SK-N-SH (cell line): ENCODE results near the gene SPIN1. TPM values are rescaled to one million over a fixed set of nuclear protein-coding genes. Genes with fewer than 3 reads are reported as not detected.

Source experiments
- CTCF ChIA-PET: fragments of 300-600, 350-600 bp; formaldehyde crosslinking; extraction: SDS; loops from one replicate; lab custom pipeline; 2021; lab: Yijun Ruan, JAX
- POLR2A ChIA-PET: fragments of 350-600 bp; sonication (Branson Sonifier 250); formaldehyde crosslinking; extraction: SDS; loops from one replicate; lab custom pipeline; 2020; ENCODE audit warnings: antibody characterized with exemption, inconsistent platforms; lab: Yijun Ruan, JAX
- DNase-seq: peaks from one replicate; pipeline ENCODE4 v3.0.0; 2012
- H2AFZ ChIP-seq: fragments of 200-600 bp; sonication (generic); 2 replicates; pipeline ENCODE4 v1.8.1; 2016; ENCODE audit warnings: antibody characterized with exemption, mild to moderate bottlenecking, low read depth
- H3F3A ChIP-seq: fragments of 200-600 bp; sonication (generic); replicated peaks from 2 replicates; pipeline ENCODE3; 2016; ENCODE audit warnings: antibody characterized with exemption, mild to moderate bottlenecking; ENCODE audit not compliant: insufficient read depth
- H3K27ac ChIP-seq, 2 experiments: fragments of 200-500 bp in 1 of 2; fragments of 200-600 bp in 1 of 2; sonication (Bioruptor generic) in 1 of 2; sonication (generic), shearing (Covaris generic) in 1 of 2; 2 replicates each; pipeline versions ENCODE4 v1.5.1 to v1.6.1; 2014 to 2016; ENCODE audit warnings: low read depth in 2 of 2, inconsistent platforms in 1 of 2, low read length in 1 of 2, mild to moderate bottlenecking in 1 of 2, mixed read lengths in 1 of 2
- H3K27me3 ChIP-seq: fragments of 200-600 bp; sonication (generic), shearing (Covaris generic); 2 replicates; pipeline ENCODE4 v1.6.1; 2016; ENCODE audit warnings: mixed run types; ENCODE audit not compliant: insufficient read depth
- H3K36me3 ChIP-seq, 2 experiments: fragments of 200-500 bp in 1 of 2; fragments of 200-600 bp in 1 of 2; sonication (Bioruptor generic) in 1 of 2; sonication (generic) in 1 of 2; replicated peaks in 1 of 2; 2 replicates each; pipeline versions ENCODE3 to v1.5.1; 2014 to 2016; ENCODE audit warnings: low read length in 1 of 2, mild to moderate bottlenecking in 1 of 2; ENCODE audit not compliant: insufficient read depth in 2 of 2, control insufficient read depth in 1 of 2
- H3K4me1 ChIP-seq, 2 experiments: fragments of 200-500 bp in 1 of 2; fragments of 200-600 bp in 1 of 2; sonication (Bioruptor generic) in 1 of 2; sonication (generic), shearing (Covaris generic) in 1 of 2; 2 replicates each; pipeline versions ENCODE4 v1.5.1 to v1.6.1; 2014 to 2016; ENCODE audit warnings: low read depth in 1 of 2, low read length in 1 of 2, mixed run types in 1 of 2; ENCODE audit not compliant: insufficient read depth in 2 of 2, control insufficient read depth in 1 of 2
- H3K4me2 ChIP-seq: fragments of 200-600 bp; sonication (generic), shearing (Covaris generic); 2 replicates; pipeline ENCODE4 v1.6.1; 2017; ENCODE audit warnings: mixed run types
- H3K4me3 ChIP-seq, 2 experiments: fragments of 200-500 bp in 1 of 2; fragments of 200-600 bp in 1 of 2; sonication (Bioruptor generic) in 1 of 2; sonication (generic), shearing (Covaris generic) in 1 of 2; 2 replicates each; pipeline versions ENCODE4 v1.5.1 to v1.8.1; 2014 to 2016; ENCODE audit warnings: low read depth in 2 of 2, inconsistent platforms in 1 of 2, low read length in 1 of 2, mild to moderate bottlenecking in 1 of 2, mixed read lengths in 1 of 2, moderate library complexity in 1 of 2
- H3K79me2 ChIP-seq: fragments of 200-600 bp; sonication (generic); 2 replicates; pipeline ENCODE4 v1.8.1; 2017; ENCODE audit warnings: mild to moderate bottlenecking; ENCODE audit not compliant: insufficient read depth
- H3K9ac ChIP-seq: fragments of 200-600 bp; sonication (generic); 2 replicates; pipeline ENCODE4 v1.6.1; 2017; ENCODE audit warnings: mixed run types
- H3K9me2 ChIP-seq: fragments of 200-600 bp; sonication (generic); 2 replicates; pipeline ENCODE4 v1.6.1; 2017; ENCODE audit warnings: mixed run types
- H3K9me3 ChIP-seq: fragments of 200-600 bp; sonication (generic); 2 replicates; pipeline ENCODE4 v1.6.1; 2017; ENCODE audit warnings: mixed run types, mild to moderate bottlenecking, moderate library complexity
- H4K20me1 ChIP-seq: fragments of 200-600 bp; sonication (generic); 2 replicates; pipeline ENCODE4 v1.6.1; 2017; ENCODE audit warnings: mild to moderate bottlenecking, mixed run types; ENCODE audit not compliant: insufficient read depth
- CTCF ChIP-seq: fragments of 200-600 bp; sonication (generic); IDR thresholded peaks from 2 replicates; pipeline ENCODE4 v1.6.1; 2017; ENCODE audit warnings: antibody characterized with exemption, mild to moderate bottlenecking, moderate library complexity
- ELF1 ChIP-seq: IDR thresholded peaks from 2 replicates; pipeline ENCODE4 v1.4.0; 2012
- EP300 ChIP-seq, 2 experiments: IDR thresholded peaks; 2 replicates each; pipeline versions ENCODE4 v1.4.0 to v1.6.1; 2012; ENCODE audit warnings: borderline replicate concordance in 1 of 2, low read depth in 1 of 2, low read length in 1 of 2
- FOXJ3 ChIP-seq: sonication (generic); formaldehyde crosslinking; IDR thresholded peaks from 2 replicates; pipeline ENCODE4 v1.5.1; 2020; ENCODE audit warnings: mild to moderate bottlenecking, missing genetic modification reagents
- FOXM1 ChIP-seq: IDR thresholded peaks from 2 replicates; pipeline ENCODE4 v1.4.0; 2012; ENCODE audit warnings: low read depth, mild to moderate bottlenecking
- GABPA ChIP-seq: IDR thresholded peaks from 2 replicates; pipeline ENCODE4 v1.4.0; 2012; ENCODE audit warnings: low read depth, mild to moderate bottlenecking
- GATA2 ChIP-seq: sonication (generic); formaldehyde crosslinking; IDR thresholded peaks from 2 replicates; pipeline ENCODE4 v1.5.0; 2020; ENCODE audit warnings: mild to moderate bottlenecking, missing genetic modification reagents
- JUND ChIP-seq: IDR thresholded peaks from 2 replicates; pipeline ENCODE4 v1.4.0; 2012
- MAX ChIP-seq: IDR thresholded peaks from 2 replicates; pipeline ENCODE4 v1.4.0; 2012; ENCODE audit warnings: low read depth
- MXI1 ChIP-seq: IDR thresholded peaks from 2 replicates; pipeline ENCODE4 v1.6.1; 2012; ENCODE audit warnings: mild to moderate bottlenecking, low read depth, low read length, improper control_type of control experiment
- PBX3 ChIP-seq: IDR thresholded peaks from 2 replicates; pipeline ENCODE4; 2012
- POLR2AphosphoS5 ChIP-seq: IDR thresholded peaks from 2 replicates; pipeline ENCODE4 v1.6.1; 2012; ENCODE audit warnings: low read depth, low read length
- RFX5 ChIP-seq: IDR thresholded peaks from 2 replicates; pipeline ENCODE4 v1.6.1; 2012; ENCODE audit warnings: mild to moderate bottlenecking, improper control_type of control experiment, low read length
- SIN3A ChIP-seq: IDR thresholded peaks from 2 replicates; pipeline ENCODE4 v1.6.1; 2012; ENCODE audit warnings: low read depth, mild to moderate bottlenecking, low read length, moderate library complexity, borderline replicate concordance
- SMC3 ChIP-seq: IDR thresholded peaks from 2 replicates; pipeline ENCODE4 v1.6.1; 2012; ENCODE audit warnings: low read depth, low read length, improper control_type of control experiment
- TAF1 ChIP-seq: IDR thresholded peaks from 2 replicates; pipeline ENCODE4 v1.6.1; 2012; ENCODE audit warnings: low read depth, mild to moderate bottlenecking, low read length, moderate library complexity, borderline replicate concordance
- TEAD4 ChIP-seq: IDR thresholded peaks from 2 replicates; pipeline ENCODE4 v1.4.0; 2012; ENCODE audit warnings: mild to moderate bottlenecking, borderline replicate concordance; ENCODE audit not compliant: insufficient read depth
- USF2 ChIP-seq: fragments of 150-350 bp; IDR thresholded peaks from 2 replicates; pipeline ENCODE4 v1.6.1; 2017; ENCODE audit warnings: antibody characterized with exemption, low read length, low read depth, borderline replicate concordance
- YY1 ChIP-seq: IDR thresholded peaks from 2 replicates; pipeline ENCODE4 v1.4.0; 2012; ENCODE audit warnings: low read depth, mild to moderate bottlenecking
- WGBS: methylation state at CpG from one replicate; pipeline ENCODE4 v1.1.6; 2017; ENCODE audit warnings: low lambda C conversion rate; 5-methylcytosine and 5-hydroxymethylcytosine counted together
- polyA plus RNA-seq, 3 experiments: library from polyadenylated mRNA; depleted of rRNA; stranded (reverse); fragments of >200 nt; gene quantifications; 2 replicates each; pipeline ENCODE4 v1.2.3, GENCODE V29; 2012

The SPIN1 gene
- polyA plus RNA-seq, 1 of the 3 experiments (the other 2 are of a cell fraction), result 35.8 TPM

- 91% methylated on average over 3 of the region's 3 CpGs for WGBS
- Histone ChIP-seq H3K9ac (no peak overlapping the region), H3K27me3 (no peaks in the 10 kb centered on the region), H3K9me2 (no peaks in the 10 kb centered on the region), H3K27ac (0 out of 4 replicates have a peak overlapping the region, but pooled peaks of 1 of the 2 experiments have one; percentile 10), H2AFZ (no peak overlapping the region), H4K20me1 (peaks cover 53% of the 10 kb centered on the region), H3K9me3 (no peaks in the 10 kb centered on the region), H3K4me2 (peak overlapping the region; percentile 80), H3K36me3 (peaks cover 7 to 17% of the 10 kb centered on the region in 2 experiments), H3F3A (peaks cover 3% of the 10 kb centered on the region), H3K4me1 (peaks cover 9 to 23% of the 10 kb centered on the region in 2 experiments; a peak in 3 of 4 replicates), H3K4me3 (peak overlapping the region in 1 of 2 experiments; percentile 85; a peak in 2 of 4 replicates), H3K79me2 (peaks cover 71% of the 10 kb centered on the region)
- CTCF ChIA-PET, result interaction anchor here (0.6 kb wide), 1 partner anchor 1876 kb away, joined by 3 read pairs; no protein-coding TSS in a partner anchor
- TF ChIP-seq JUND (no peak), USF2 (no peak), EP300 (IDR thresholded peaks at IDR 0.05; ENCODE audit: borderline replicate concordance in 1 of 2, low read depth in 1 of 2, low read length in 1 of 2) (no peak)
- no peak for DNase-seq
- POLR2A ChIA-PET, result no interaction called here
These were observed 2.2 kb downstream of the SPIN1 start for GRCh38 chr9:88390371-88390990.

- no peak for DNase-seq
- H4K20me1 ChIP-seq, result peaks cover 61% of the 10 kb centered on the region
- no peak overlapping the region for H3K27ac ChIP-seq
- peaks cover 78% of the 10 kb centered on the region for H3K79me2 ChIP-seq
- H3K4me3 ChIP-seq, result no peak overlapping the region
- H3K4me2 ChIP-seq, result 0 out of 2 replicates have a peak overlapping the region, but pooled peaks have one; percentile 80
- no peak overlapping the region for H2AFZ ChIP-seq
- ChIA-PET CTCF (interaction anchor here (0.6 kb wide), 1 partner anchor 1875 kb away, joined by 3 read pairs; no protein-coding TSS in a partner anchor), POLR2A (no interaction called here)
- H3K4me1 ChIP-seq, result peaks cover 9 to 23% of the 10 kb centered on the region in 2 experiments; a peak in 3 of 4 replicates
- 88% methylated on average over 2 of the region's 2 CpGs for WGBS
- H3K27me3 ChIP-seq, result no peaks in the 10 kb centered on the region
- no peaks in the 10 kb centered on the region for H3K9me2 ChIP-seq
- no peaks in the 10 kb centered on the region for H3K9me3 ChIP-seq
- no peak overlapping the region for H3K9ac ChIP-seq
- TF ChIP-seq RFX5, result no peak
- TF ChIP-seq TEAD4, result no peak
- no peak for TF ChIP-seq SIN3A
- TF ChIP-seq MXI1, result no peak
- TF ChIP-seq FOXJ3, result no peak
- no peak for TF ChIP-seq ELF1
- TF ChIP-seq TAF1, result no peak
- no peak for TF ChIP-seq CTCF
- no peak for TF ChIP-seq FOXM1
- no peak for TF ChIP-seq YY1
- no peak for TF ChIP-seq GABPA
- TF ChIP-seq GATA2, result no peak
- no peak for TF ChIP-seq MAX
- TF ChIP-seq PBX3, result no peak
- no peak for TF ChIP-seq USF2
- TF ChIP-seq EP300 (IDR thresholded peaks at IDR 0.05; ENCODE audit: borderline replicate concordance in 1 of 2, low read depth in 1 of 2, low read length in 1 of 2), result no peak
- no peak for TF ChIP-seq SMC3
- no peak for TF ChIP-seq POLR2AphosphoS5
- TF ChIP-seq, all 33 proteins: peak for 0
- peaks cover 7 to 18% of the 10 kb centered on the region in 2 experiments for H3K36me3 ChIP-seq
- H3F3A ChIP-seq, result peaks cover 3% of the 10 kb centered on the region
These were observed 3.0 kb downstream of the SPIN1 start for GRCh38 chr9:88391236-88391635.
